Measurements from ENCODE around the gene SLC43A1. TPM values are rescaled to one million over a fixed set of nuclear protein-coding genes. Genes with fewer than 3 reads are reported as not detected.

Gene SLC43A1
- total RNA-seq, 4 donors from 2014 or later: 20.3 to 64.1 (median 28.8) TPM

GRCh38 chr11:57438345-57439285 lies 76.9 kb downstream of the SLC43A1 start:
- peaks cover 64 to 65% of the 10 kb centered on the region in 2 donors for H3K4me1 ChIP-seq
- TF ChIP-seq POLR2A (IDR thresholded peaks at IDR 0.05) (no peak), CTCF (IDR thresholded peaks at IDR 0.05) (no peak)
- no peaks in the 10 kb centered on the region for H3K9me3 ChIP-seq
- no peak for DNase-seq
- no peak overlapping the region for H3K4me3 ChIP-seq (replicated peaks in 1 of 3)
- peak overlapping the region; percentile 12 to 89 (median 82) for H3K27ac ChIP-seq
- 83 to 85% methylated on average over 12 of the region's 12 CpGs for WGBS, 2 donors
- intact Hi-C loops (cut with DNase I): no loop called here
- H3K27me3 ChIP-seq: no peaks in the 10 kb centered on the region
- no peaks in the 10 kb centered on the region for H3K36me3 ChIP-seq

- Histone ChIP-seq H3K36me3 (no peaks in the 10 kb centered on the region), H3K4me3 (replicated peaks in 1 of 3) (no peak overlapping the region), H3K27ac (peak overlapping the region; percentile 78 to 89 (median 89)), H3K27me3 (no peaks in the 10 kb centered on the region), H3K9me3 (no peaks in the 10 kb centered on the region), H3K4me1 (peaks cover 66 to 73% of the 10 kb centered on the region in 2 donors)
- intact Hi-C loops (cut with DNase I): no loop called here
- DNase-seq: no peak
- no peak for TF ChIP-seq POLR2A (IDR thresholded peaks at IDR 0.05)
- no peak for TF ChIP-seq CTCF (IDR thresholded peaks at IDR 0.05)
- WGBS, 2 donors: 83 to 89% methylated on average over 7 of the region's 7 CpGs
Observed at GRCh38 chr11:57436031-57436430, 79.5 kb downstream of the SLC43A1 start.

- Histone ChIP-seq H3K27ac (peak overlapping the region; percentile 78 to 89 (median 89)), H3K9me3 (no peaks in the 10 kb centered on the region), H3K36me3 (no peaks in the 10 kb centered on the region), H3K4me3 (replicated peaks in 1 of 3) (no peak overlapping the region), H3K4me1 (peaks cover 68 to 74% of the 10 kb centered on the region in 2 donors), H3K27me3 (no peaks in the 10 kb centered on the region)
- intact Hi-C loops (cut with DNase I): no loop called here
- WGBS, 2 donors: 58 to 61% methylated on average over 15 of the region's 15 CpGs
- TF ChIP-seq CTCF (IDR thresholded peaks at IDR 0.05): no peak
- no peak for TF ChIP-seq POLR2A (IDR thresholded peaks at IDR 0.05)
- peak; percentile 40 to 49 for DNase-seq
Observed at GRCh38 chr11:57434640-57435546, 80.6 kb downstream of the SLC43A1 start.

Small RNA genes lying within 50 kb of the gene (small RNA-seq; reads per million reads assigned to genes)
- gene RN7SL605P: not detected
- gene RNA5SP341: not detected

Other genes with a start within 250 kb of the SLC43A1 start
- gene TNKS1BP1, start 190.8 kb downstream of the SLC43A1 start, total RNA-seq: 100 to 1,000 TPM in 1 of 4 donors, 10 to 100 TPM in 3; 52.3 to 106 (median 85.2) TPM
- gene SSRP1, start 179.8 kb downstream of the SLC43A1 start, total RNA-seq: 10 to 100 TPM; 70.0 to 86.5 (median 78.1) TPM
- gene P2RX3, start 177.3 kb downstream of the SLC43A1 start, total RNA-seq: not detected
- not detected for gene PRG3, start 134.6 kb downstream of the SLC43A1 start, total RNA-seq
- under 1 TPM in 3 of 4 donors, not detected in 1; 0.22 to 0.94 (median 0.71) TPM for gene PRG2, start 125.1 kb downstream of the SLC43A1 start, total RNA-seq
- gene SLC43A3, start 88.6 kb downstream of the SLC43A1 start, total RNA-seq: 100 to 1,000 TPM; 124 to 321 (median 218) TPM
- gene RTN4RL2, start 55.2 kb downstream of the SLC43A1 start, total RNA-seq: 10 to 100 TPM; 11.2 to 27.6 (median 17.1) TPM
- gene TIMM10, start 15.1 kb upstream of the SLC43A1 start, total RNA-seq: 10 to 100 TPM; 29.8 to 43.7 (median 37.4) TPM
- not detected for gene SMTNL1, start 21.9 kb upstream of the SLC43A1 start, total RNA-seq
- gene UBE2L6, start 52.0 kb upstream of the SLC43A1 start, total RNA-seq: 10 to 100 TPM; 30.8 to 41.7 (median 38.8) TPM
- gene SERPING1, start 82.0 kb upstream of the SLC43A1 start, total RNA-seq: 100 to 1,000 TPM; 107 to 343 (median 196) TPM
- 1 to 10 TPM in 2 of 4 donors, not detected in 2; 1.1 to 1.7 TPM for gene YPEL4, start 134.2 kb upstream of the SLC43A1 start, total RNA-seq
- gene CLP1, start 142.1 kb upstream of the SLC43A1 start, total RNA-seq: 10 to 100 TPM; 10.7 to 15.9 (median 14.1) TPM
- gene ZDHHC5, start 152.4 kb upstream of the SLC43A1 start, total RNA-seq: 10 to 100 TPM; 55.5 to 77.5 (median 71.6) TPM
- gene MED19, start 196.5 kb upstream of the SLC43A1 start, total RNA-seq: 10 to 100 TPM; 24.6 to 38.1 (median 35.6) TPM
- 100 to 1,000 TPM in 1 of 4 donors, 10 to 100 TPM in 3; 85.3 to 127 (median 92.4) TPM for gene TMX2, start 196.9 kb upstream of the SLC43A1 start, total RNA-seq
- 100 to 1,000 TPM; 130 to 271 (median 169) TPM for gene SELENOH, start 225.8 kb upstream of the SLC43A1 start, total RNA-seq
- not detected for gene BTBD18, start 236.1 kb upstream of the SLC43A1 start, total RNA-seq
- gene CTNND1, start 246.1 kb upstream of the SLC43A1 start, total RNA-seq: 100 to 1,000 TPM; 178 to 238 (median 202) TPM

Measured in thyroid gland (tissue), 4 donors.